Fibroblast of skin of left biceps (primary cell): ENCODE results near the gene NRXN2.
A peak's percentile ranks its signal among the peaks of the same experiment; 100 is the strongest.
"Not testable (repeated sequence)": the region's sequence is repeated elsewhere in the genome, so short reads cannot be mapped to it uniquely, and the experiment has no call there.

Experiments
- DNase-seq, 2 experiments: peaks; one replicate each; pipeline ENCODE4 v3.0.0-alpha.2; 2013; ENCODE audit warnings: low read depth in 2 of 2

NRXN2 gene

GRCh38 chr11:64701956-64702355 is 21.0 kb downstream of the NRXN2 start:
- not testable (repeated sequence) for DNase-seq

GRCh38 chr11:64698427-64698826 is 24.6 kb downstream of the NRXN2 start:
- no peak for DNase-seq

GRCh38 chr11:64697663-64698375 is 25.2 kb downstream of the NRXN2 start:
- no peak for DNase-seq

GRCh38 chr11:64696045-64696444 is 27.0 kb downstream of the NRXN2 start:
- no peak for DNase-seq

GRCh38 chr11:64695548-64695947 is 27.4 kb downstream of the NRXN2 start:
- DNase-seq, result no peak

GRCh38 chr11:64694821-64695365 is 28.1 kb downstream of the NRXN2 start:
- no peak for DNase-seq

GRCh38 chr11:64694026-64694755 is 28.8 kb downstream of the NRXN2 start:
- no peak for DNase-seq

GRCh38 chr11:64692764-64693331 is 30.1 kb downstream of the NRXN2 start:
- DNase-seq, result no peak

GRCh38 chr11:64691543-64691942 is 31.5 kb downstream of the NRXN2 start:
- DNase-seq, result no peak

GRCh38 chr11:64690235-64690634 is 32.8 kb downstream of the NRXN2 start:
- DNase-seq, result no peak

- DNase-seq, result peak; percentile 50 to 55
Observed at GRCh38 chr11:64688534-64688982, 34.4 kb downstream of the NRXN2 start.

GRCh38 chr11:64687643-64688533 is 35.1 kb downstream of the NRXN2 start:
- DNase-seq, result no peak

GRCh38 chr11:64687204-64687603 is 35.8 kb downstream of the NRXN2 start:
- DNase-seq, result no peak

GRCh38 chr11:64686466-64687170 is 36.4 kb downstream of the NRXN2 start:
- DNase-seq, result no peak

GRCh38 chr11:64685536-64685935 is 37.5 kb downstream of the NRXN2 start:
- DNase-seq, result no peak

- DNase-seq, result no peak
Observed at GRCh38 chr11:64684357-64684756, 38.6 kb downstream of the NRXN2 start.

- no peak for DNase-seq
Observed at GRCh38 chr11:64681171-64681570, 41.8 kb downstream of the NRXN2 start.

GRCh38 chr11:64679846-64680245 is 43.2 kb downstream of the NRXN2 start:
- no peak for DNase-seq

- DNase-seq, result no peak
Observed at GRCh38 chr11:64677441-64678023, 45.5 kb downstream of the NRXN2 start.

- DNase-seq, result no peak
Observed at GRCh38 chr11:64676261-64676615, 46.8 kb downstream of the NRXN2 start.
